SK-N-SH (cell line): ENCODE results near the gene HINT2. TPM values are rescaled to one million over a fixed set of nuclear protein-coding genes. Genes with fewer than 3 reads are reported as not detected.

Source experiments
- CTCF ChIA-PET: fragments of 300-600, 350-600 bp; formaldehyde crosslinking; extraction: SDS; loops from one replicate; lab custom pipeline; 2021; lab: Yijun Ruan, JAX
- POLR2A ChIA-PET: fragments of 350-600 bp; sonication (Branson Sonifier 250); formaldehyde crosslinking; extraction: SDS; loops from one replicate; lab custom pipeline; 2020; ENCODE audit warnings: antibody characterized with exemption, inconsistent platforms; lab: Yijun Ruan, JAX
- DNase-seq: peaks from one replicate; pipeline ENCODE4 v3.0.0; 2012
- H2AFZ ChIP-seq: fragments of 200-600 bp; sonication (generic); 2 replicates; pipeline ENCODE4 v1.8.1; 2016; ENCODE audit warnings: antibody characterized with exemption, mild to moderate bottlenecking, low read depth
- H3F3A ChIP-seq: fragments of 200-600 bp; sonication (generic); replicated peaks from 2 replicates; pipeline ENCODE3; 2016; ENCODE audit warnings: antibody characterized with exemption, mild to moderate bottlenecking; ENCODE audit not compliant: insufficient read depth
- H3K27ac ChIP-seq, 2 experiments: fragments of 200-500 bp in 1 of 2; fragments of 200-600 bp in 1 of 2; sonication (Bioruptor generic) in 1 of 2; sonication (generic), shearing (Covaris generic) in 1 of 2; 2 replicates each; pipeline versions ENCODE4 v1.5.1 to v1.6.1; 2014 to 2016; ENCODE audit warnings: low read depth in 2 of 2, inconsistent platforms in 1 of 2, low read length in 1 of 2, mild to moderate bottlenecking in 1 of 2, mixed read lengths in 1 of 2
- H3K27me3 ChIP-seq: fragments of 200-600 bp; sonication (generic), shearing (Covaris generic); 2 replicates; pipeline ENCODE4 v1.6.1; 2016; ENCODE audit warnings: mixed run types; ENCODE audit not compliant: insufficient read depth
- H3K36me3 ChIP-seq, 2 experiments: fragments of 200-500 bp in 1 of 2; fragments of 200-600 bp in 1 of 2; sonication (Bioruptor generic) in 1 of 2; sonication (generic) in 1 of 2; replicated peaks in 1 of 2; 2 replicates each; pipeline versions ENCODE3 to v1.5.1; 2014 to 2016; ENCODE audit warnings: low read length in 1 of 2, mild to moderate bottlenecking in 1 of 2; ENCODE audit not compliant: insufficient read depth in 2 of 2, control insufficient read depth in 1 of 2
- H3K4me1 ChIP-seq, 2 experiments: fragments of 200-500 bp in 1 of 2; fragments of 200-600 bp in 1 of 2; sonication (Bioruptor generic) in 1 of 2; sonication (generic), shearing (Covaris generic) in 1 of 2; 2 replicates each; pipeline versions ENCODE4 v1.5.1 to v1.6.1; 2014 to 2016; ENCODE audit warnings: low read depth in 1 of 2, low read length in 1 of 2, mixed run types in 1 of 2; ENCODE audit not compliant: insufficient read depth in 2 of 2, control insufficient read depth in 1 of 2
- H3K4me2 ChIP-seq: fragments of 200-600 bp; sonication (generic), shearing (Covaris generic); 2 replicates; pipeline ENCODE4 v1.6.1; 2017; ENCODE audit warnings: mixed run types
- H3K4me3 ChIP-seq, 2 experiments: fragments of 200-500 bp in 1 of 2; fragments of 200-600 bp in 1 of 2; sonication (Bioruptor generic) in 1 of 2; sonication (generic), shearing (Covaris generic) in 1 of 2; 2 replicates each; pipeline versions ENCODE4 v1.5.1 to v1.8.1; 2014 to 2016; ENCODE audit warnings: low read depth in 2 of 2, inconsistent platforms in 1 of 2, low read length in 1 of 2, mild to moderate bottlenecking in 1 of 2, mixed read lengths in 1 of 2, moderate library complexity in 1 of 2
- H3K79me2 ChIP-seq: fragments of 200-600 bp; sonication (generic); 2 replicates; pipeline ENCODE4 v1.8.1; 2017; ENCODE audit warnings: mild to moderate bottlenecking; ENCODE audit not compliant: insufficient read depth
- H3K9ac ChIP-seq: fragments of 200-600 bp; sonication (generic); 2 replicates; pipeline ENCODE4 v1.6.1; 2017; ENCODE audit warnings: mixed run types
- H3K9me2 ChIP-seq: fragments of 200-600 bp; sonication (generic); 2 replicates; pipeline ENCODE4 v1.6.1; 2017; ENCODE audit warnings: mixed run types
- H3K9me3 ChIP-seq: fragments of 200-600 bp; sonication (generic); 2 replicates; pipeline ENCODE4 v1.6.1; 2017; ENCODE audit warnings: mixed run types, mild to moderate bottlenecking, moderate library complexity
- H4K20me1 ChIP-seq: fragments of 200-600 bp; sonication (generic); 2 replicates; pipeline ENCODE4 v1.6.1; 2017; ENCODE audit warnings: mild to moderate bottlenecking, mixed run types; ENCODE audit not compliant: insufficient read depth
- CHD2 ChIP-seq: fragments of 150-350 bp; IDR thresholded peaks from 2 replicates; pipeline ENCODE4 v1.6.1; 2018; ENCODE audit warnings: low read length; ENCODE audit not compliant: partially characterized antibody
- FOSL2 ChIP-seq: IDR thresholded peaks from 2 replicates; pipeline ENCODE4 v1.4.0; 2012; ENCODE audit warnings: low read depth, mild to moderate bottlenecking, moderate library complexity, borderline replicate concordance
- FOXJ3 ChIP-seq: sonication (generic); formaldehyde crosslinking; IDR thresholded peaks from 2 replicates; pipeline ENCODE4 v1.5.1; 2020; ENCODE audit warnings: mild to moderate bottlenecking, missing genetic modification reagents
- IRF3 ChIP-seq: fragments of 150-350 bp; IDR thresholded peaks from 2 replicates; pipeline ENCODE4 v1.6.1; 2016; ENCODE audit warnings: mild to moderate bottlenecking, low read depth, low read length
- JUND ChIP-seq: IDR thresholded peaks from 2 replicates; pipeline ENCODE4 v1.4.0; 2012
- RCOR1 ChIP-seq: fragments of 150-350 bp; IDR thresholded peaks from 2 replicates; pipeline ENCODE4 v1.6.1; 2017; ENCODE audit warnings: antibody characterized with exemption, low read length
- REST ChIP-seq: IDR thresholded peaks from 2 replicates; pipeline ENCODE4 v1.6.1; 2012; ENCODE audit warnings: mild to moderate bottlenecking, low read depth, low read length, moderate library complexity
- TAF1 ChIP-seq: IDR thresholded peaks from 2 replicates; pipeline ENCODE4 v1.6.1; 2012; ENCODE audit warnings: low read depth, mild to moderate bottlenecking, low read length, moderate library complexity, borderline replicate concordance
- TCF12 ChIP-seq: IDR thresholded peaks from 2 replicates; pipeline ENCODE4 v1.4.0; 2012
- YY1 ChIP-seq: IDR thresholded peaks from 2 replicates; pipeline ENCODE4 v1.4.0; 2012; ENCODE audit warnings: low read depth, mild to moderate bottlenecking
- WGBS: methylation state at CpG from one replicate; pipeline ENCODE4 v1.1.6; 2017; ENCODE audit warnings: low lambda C conversion rate; 5-methylcytosine and 5-hydroxymethylcytosine counted together
- polyA plus RNA-seq, 3 experiments: library from polyadenylated mRNA; depleted of rRNA; stranded (reverse); fragments of >200 nt; gene quantifications; 2 replicates each; pipeline ENCODE4 v1.2.3, GENCODE V29; 2012

Gene HINT2
- polyA plus RNA-seq, 1 of the 3 experiments (the other 2 are of a cell fraction) = 57.2 TPM

GRCh38 chr9:35790385-35791296 is 24.2 kb downstream of the HINT2 start (continued):
- TF ChIP-seq REST (no peak), TCF12 (no peak), IRF3 (no peak), FOXJ3 (CRISPR knock-in tag) (no peak), JUND (no peak), CHD2 (no peak), TAF1 (no peak), FOSL2 (no peak), YY1 (no peak)

- Histone ChIP-seq H4K20me1 (no peaks in the 10 kb centered on the region), H3K4me3 (no peak overlapping the region), H3K27me3 (no peaks in the 10 kb centered on the region), H3F3A (peaks cover 4% of the 10 kb centered on the region), H3K4me1 (peaks cover 0 to 12% of the 10 kb centered on the region in 2 experiments; a peak in 1 of 4 replicates), H3K4me2 (0 out of 2 replicates have a peak overlapping the region, but pooled peaks have one; percentile 19), H3K9me2 (no peaks in the 10 kb centered on the region), H3K9me3 (no peaks in the 10 kb centered on the region), H3K9ac (no peak overlapping the region), H3K79me2 (no peaks in the 10 kb centered on the region), H2AFZ (no peak overlapping the region), H3K36me3 (peaks cover 0 to 3% of the 10 kb centered on the region in 2 experiments), H3K27ac (no peak overlapping the region)
- DNase-seq = no peak
- POLR2A ChIA-PET = interaction anchor here (1.3 kb wide), 1 partner anchor 24 kb away, joined by 5 read pairs; the partner anchor contains the start of gene HINT2
- CTCF ChIA-PET = interaction anchor here (0.7 to 6.5 kb wide), 62 partner anchors 8 to 247 kb away, joined by 3 to 136 read pairs (median 6); partner anchors contain the start of genes CCDC107, CREB3, FAM221B and GBA2
- TF ChIP-seq RCOR1 (no peak), FOSL2 (no peak)
- 26% methylated on average over 4 of the region's 4 CpGs for WGBS
Measured at GRCh38 chr9:35790025-35790384, 24.8 kb downstream of the HINT2 start.
